Measurements from ENCODE around the gene CPT1B. TPM values are rescaled to one million over a fixed set of nuclear protein-coding genes. Genes with fewer than 3 reads are reported as not detected.

CPT1B gene
- total RNA-seq, 4 donors from 2014 or later: 3.5 to 17.6 (median 8.2) TPM

DNA sequence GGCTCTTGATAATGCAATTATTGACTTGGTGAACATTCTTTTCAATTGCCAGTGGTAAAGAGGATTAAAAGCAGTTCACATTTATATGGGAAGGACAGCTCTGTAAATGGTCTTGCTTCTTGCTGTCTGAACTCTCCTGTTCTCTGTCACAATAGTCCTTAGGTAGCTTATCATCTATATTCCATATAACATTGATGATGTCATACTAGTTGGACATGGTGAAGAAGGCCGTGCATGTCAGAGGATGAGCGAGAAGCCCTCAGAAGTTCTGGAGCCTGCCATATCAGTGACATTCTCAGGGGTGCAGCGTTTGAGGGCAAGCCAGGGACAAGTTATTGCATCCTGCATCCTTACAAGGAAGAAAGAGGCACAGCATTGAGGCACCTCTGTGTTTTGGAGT lies 7.0 kb upstream of the CPT1B start:
- no peaks in the 10 kb centered on the region for H3K9me3 ChIP-seq
- H3K27ac ChIP-seq: no peak overlapping the region
- TF ChIP-seq POLR2A (IDR thresholded peaks at IDR 0.05): no peak
- TF ChIP-seq, protein P1, sequence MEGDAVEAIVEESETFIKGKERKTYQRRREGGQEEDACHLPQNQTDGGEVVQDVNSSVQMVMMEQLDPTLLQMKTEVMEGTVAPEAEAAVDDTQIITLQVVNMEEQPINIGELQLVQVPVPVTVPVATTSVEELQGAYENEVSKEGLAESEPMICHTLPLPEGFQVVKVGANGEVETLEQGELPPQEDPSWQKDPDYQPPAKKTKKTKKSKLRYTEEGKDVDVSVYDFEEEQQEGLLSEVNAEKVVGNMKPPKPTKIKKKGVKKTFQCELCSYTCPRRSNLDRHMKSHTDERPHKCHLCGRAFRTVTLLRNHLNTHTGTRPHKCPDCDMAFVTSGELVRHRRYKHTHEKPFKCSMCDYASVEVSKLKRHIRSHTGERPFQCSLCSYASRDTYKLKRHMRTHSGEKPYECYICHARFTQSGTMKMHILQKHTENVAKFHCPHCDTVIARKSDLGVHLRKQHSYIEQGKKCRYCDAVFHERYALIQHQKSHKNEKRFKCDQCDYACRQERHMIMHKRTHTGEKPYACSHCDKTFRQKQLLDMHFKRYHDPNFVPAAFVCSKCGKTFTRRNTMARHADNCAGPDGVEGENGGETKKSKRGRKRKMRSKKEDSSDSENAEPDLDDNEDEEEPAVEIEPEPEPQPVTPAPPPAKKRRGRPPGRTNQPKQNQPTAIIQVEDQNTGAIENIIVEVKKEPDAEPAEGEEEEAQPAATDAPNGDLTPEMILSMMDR (IDR thresholded peaks at IDR 0.05): no peak
- DNase-seq: no peak
- no peaks in the 10 kb centered on the region for H3K27me3 ChIP-seq
- intact Hi-C loops (cut with DNase I): no loop called here
- peaks cover 17 to 24% (median 19%) of the 10 kb centered on the region in 3 donors for H3K4me1 ChIP-seq
- H3K36me3 ChIP-seq: peaks cover 0 to 12% (median 6%) of the 10 kb centered on the region in 3 donors
- WGBS, 2 donors: 84 to 93% methylated on average over 3 of the region's 3 CpGs
- H3K4me3 ChIP-seq: no peak overlapping the region

DNA sequence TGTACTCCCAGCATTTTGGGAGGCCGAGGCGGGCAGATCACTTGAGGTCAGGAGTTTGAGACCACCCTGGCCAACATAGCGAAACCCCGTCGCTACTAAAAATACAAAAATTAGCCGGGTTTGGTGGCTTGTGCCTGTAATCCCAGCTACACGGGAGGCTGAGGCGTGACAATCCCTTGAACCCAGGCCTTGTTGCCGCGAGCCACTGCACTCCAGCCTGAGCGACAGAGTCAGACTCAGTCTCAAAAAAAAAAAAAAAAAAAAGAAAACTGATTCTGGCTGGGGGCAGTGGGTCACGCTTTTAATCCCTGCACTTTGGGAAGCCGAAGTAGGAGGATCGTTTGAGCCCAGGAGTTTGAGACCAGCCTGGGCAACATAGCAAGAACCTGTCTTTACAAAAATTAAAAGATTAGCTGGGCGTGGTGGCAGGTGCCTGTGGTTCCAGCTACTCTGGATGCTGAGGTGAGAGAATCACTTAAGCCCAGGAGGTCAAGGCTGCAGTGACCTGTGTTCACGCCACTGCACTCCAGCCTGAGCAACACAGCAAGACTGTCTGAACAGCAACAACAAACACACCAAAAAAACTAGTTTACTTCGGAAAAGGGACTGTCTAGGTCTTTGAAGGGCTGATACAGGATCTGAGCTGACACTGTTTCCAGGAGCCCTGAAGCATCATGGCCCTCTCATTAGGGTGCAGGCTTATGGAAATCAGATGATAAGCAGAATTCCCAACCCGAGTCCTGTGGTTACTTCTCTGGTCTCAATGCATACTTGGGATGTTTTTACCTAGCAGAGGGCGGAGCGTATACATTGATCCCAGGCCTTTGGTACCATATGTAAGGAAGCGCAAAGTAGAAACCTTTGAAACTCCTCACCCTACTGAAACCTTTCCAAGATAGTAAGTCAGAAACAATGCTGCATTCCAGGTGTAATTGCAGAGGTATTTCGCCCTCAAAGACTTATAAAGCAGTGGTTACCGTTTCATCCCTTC lies 6.2 kb upstream of the CPT1B start:
- Histone ChIP-seq H3K36me3 (peaks cover 0 to 20% (median 6%) of the 10 kb centered on the region in 3 donors), H3K9me3 (no peaks in the 10 kb centered on the region), H3K4me1 (peaks cover 17 to 26% (median 19%) of the 10 kb centered on the region in 3 donors), H3K27me3 (no peaks in the 10 kb centered on the region), H3K4me3 (no peak overlapping the region), H3K27ac (no peak overlapping the region)
- no peak for TF ChIP-seq POLR2A (IDR thresholded peaks at IDR 0.05)
- TF ChIP-seq, protein P1 (IDR thresholded peaks at IDR 0.05): no peak
- WGBS, 2 donors: 91 to 94% methylated on average over 19 to 21 of the region's 23 CpGs
- no peak for DNase-seq
- intact Hi-C loops (cut with DNase I): no loop called here

DNA sequence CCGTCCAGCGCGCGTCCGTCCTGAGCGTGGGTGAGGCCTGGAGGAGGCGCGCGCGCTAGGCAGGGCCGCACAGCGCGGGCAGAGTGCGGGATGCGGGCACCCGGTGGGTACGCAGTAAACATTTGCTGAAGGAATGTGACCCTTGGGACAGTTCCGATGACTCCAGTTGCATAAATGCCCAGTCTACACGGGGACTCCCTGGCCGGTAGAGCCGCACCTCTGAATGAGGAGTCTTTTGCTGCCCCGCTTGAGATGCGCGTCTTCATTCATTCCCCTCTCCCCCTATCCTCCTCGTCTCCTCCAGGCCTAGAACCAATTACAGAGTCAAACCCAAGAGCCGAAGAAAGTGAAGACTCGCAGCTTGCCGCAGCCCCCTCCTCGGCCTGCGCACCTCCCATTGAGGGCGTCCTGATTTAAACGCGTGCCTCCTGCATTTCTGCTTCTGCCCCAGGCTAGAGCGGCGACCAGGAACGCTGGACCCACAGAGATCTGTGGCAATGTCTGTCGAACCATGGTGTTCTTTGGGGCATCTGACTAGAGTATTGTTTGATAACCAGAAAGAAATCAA lies 5.2 kb upstream of the CPT1B start:
- Histone ChIP-seq H3K36me3 (peaks cover 0 to 29% (median 6%) of the 10 kb centered on the region in 3 donors), H3K27me3 (no peaks in the 10 kb centered on the region), H3K9me3 (no peaks in the 10 kb centered on the region), H3K27ac (peak overlapping the region; percentile 72 to 99 (median 94)), H3K4me1 (peaks cover 17 to 36% (median 22%) of the 10 kb centered on the region in 3 donors), H3K4me3 (peak overlapping the region; percentile 65 to 75 (median 70))
- intact Hi-C loops (cut with DNase I): no loop called here
- WGBS, 2 donors: 9 to 10% methylated on average over 16 to 19 of the region's 37 CpGs
- no peak for DNase-seq
- TF ChIP-seq, protein P1 (IDR thresholded peaks at IDR 0.05): peak in 1 of 6 experiments; percentile 1
- no peak for TF ChIP-seq POLR2A (IDR thresholded peaks at IDR 0.05)

DNA sequence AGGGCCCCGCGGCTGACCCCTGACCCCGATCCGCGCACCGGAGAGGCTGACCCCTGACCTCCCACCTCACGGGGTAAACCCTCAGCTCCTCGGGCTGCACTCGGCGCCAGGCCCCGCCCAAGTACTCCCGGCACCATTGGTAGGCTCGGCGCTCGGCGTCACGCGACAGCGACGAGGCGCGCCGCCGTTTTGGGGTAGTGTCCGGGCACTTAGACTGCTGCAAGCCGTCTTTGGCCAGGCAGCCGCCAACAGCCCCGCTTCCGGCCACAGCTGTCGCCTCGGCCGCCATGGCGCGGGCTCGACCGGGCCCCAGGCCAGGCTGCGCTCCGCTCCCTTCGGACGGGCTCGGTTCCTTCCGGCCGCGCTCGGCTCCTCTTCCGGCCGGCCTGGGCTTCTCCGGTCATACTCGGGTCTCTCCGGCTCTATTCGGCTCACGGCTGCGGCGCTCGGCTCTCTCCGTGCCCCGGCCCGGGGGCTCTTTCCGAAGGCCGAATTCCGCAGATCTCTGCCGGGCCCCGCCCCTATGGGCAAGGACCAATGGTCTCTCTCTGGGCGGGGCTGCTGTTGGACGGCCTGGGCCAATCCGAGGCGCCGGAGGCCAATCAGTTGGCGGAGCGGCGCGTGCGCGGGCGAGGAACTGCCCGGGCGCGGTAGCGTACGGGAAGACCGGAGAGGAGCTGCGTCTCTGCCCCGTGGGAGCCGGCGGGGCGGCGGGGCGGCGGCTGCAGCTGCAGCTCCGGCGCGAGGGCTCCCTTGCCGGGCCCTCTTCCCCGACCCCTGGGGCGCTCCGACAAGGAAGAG lies 4.5 kb upstream of the CPT1B start, which contains the start of gene CHKB:
CHKB (minus strand) TSS at position 357 of the 801 bp plus-strand sequence; CDS start at position 289, 68 bp downstream.
- Histone ChIP-seq H3K9me3 (no peaks in the 10 kb centered on the region), H3K4me3 (peak within 1 kb of the TSS; percentile 65 to 75 (median 70)), H3K27ac (peak within 1 kb of the TSS; percentile 94 to 99 (median 95)), H3K4me1 (peaks cover 20 to 41% (median 27%) of the 10 kb centered on the region in 3 donors), H3K27me3 (no peaks in the 10 kb centered on the region), H3K36me3 (peaks cover 0 to 29% (median 6%) of the 10 kb centered on the region in 3 donors)
- TF ChIP-seq, protein P1 (IDR thresholded peaks at IDR 0.05): peak in 2 of 6 experiments; percentile 3 to 14
- peak in 3 of 4 donors; percentile 88 to 97 (median 93) for TF ChIP-seq POLR2A (IDR thresholded peaks at IDR 0.05)
- DNase-seq: peak; percentile 89
- intact Hi-C loops (cut with DNase I): no loop called here
- WGBS, 2 donors: no CpG with 5 or more reads among the region's 96 CpGs

All from esophagus squamous epithelium (tissue), 5 donors.